K562 (cell line): ENCODE results near the gene TNF. TPM values are rescaled to one million over a fixed set of nuclear protein-coding genes. Genes with fewer than 3 reads are reported as not detected.
A peak's percentile ranks its signal among the peaks of the same experiment; 100 is the strongest.

Experiments used
- HCFC1 ChIP-seq: IDR thresholded peaks from 2 replicates; pipeline ENCODE4 v1.6.1; 2012; ENCODE audit warnings: low read depth, low read length, improper control_type of control experiment
- KDM1A ChIP-seq, 2 experiments: fragments of 450-650 bp; IDR thresholded peaks; 2 replicates each; pipeline ENCODE4 v1.6.1; 2016; ENCODE audit warnings: mild to moderate bottlenecking in 2 of 2
- KLF13 ChIP-seq: fragments of 450-650 bp; IDR thresholded peaks from 2 replicates; pipeline ENCODE4 v1.6.1; 2016; ENCODE audit warnings: missing genetic modification characterization, low read depth, mild to moderate bottlenecking, missing compliant biosample characterization, moderate library complexity, borderline replicate concordance
- LCOR ChIP-seq: sonication (generic); formaldehyde crosslinking; IDR thresholded peaks from 2 replicates; pipeline ENCODE4 v1.8.0; 2022; ENCODE audit warnings: mild to moderate bottlenecking, missing genetic modification reagents
- MEF2A ChIP-seq: IDR thresholded peaks from 2 replicates; pipeline ENCODE4 v1.6.1; 2011; ENCODE audit warnings: low read depth, mild to moderate bottlenecking, low read length, moderate library complexity; ENCODE audit not compliant: control insufficient read depth
- MYC ChIP-seq, 2 experiments: fragments of 250-450 bp in 1 of 2; sonication (Bioruptor Pico) in 1 of 2; IDR thresholded peaks; 2 replicates each; pipeline versions ENCODE4 v1.5.1 to v1.6.1; 2012 to 2021; ENCODE audit warnings: low read depth in 2 of 2, borderline replicate concordance in 1 of 2, improper control_type of control experiment in 1 of 2, low read length in 1 of 2, mild to moderate bottlenecking in 1 of 2, moderate library complexity in 1 of 2
- NBN ChIP-seq: fragments of 450-650 bp; IDR thresholded peaks from 2 replicates; pipeline ENCODE4 v1.6.1; 2016; ENCODE audit warnings: low read depth, mild to moderate bottlenecking
- NRF1 ChIP-seq, 2 experiments: fragments of 450-650 bp; IDR thresholded peaks in 1 of 2; conservative IDR thresholded peaks in 1 of 2; 2 replicates each; pipeline ENCODE4 v1.6.1; 2014; ENCODE audit warnings: mild to moderate bottlenecking in 2 of 2
- RAD21 ChIP-seq, 2 experiments: fragments of 250-450 bp in 1 of 2; fragments of 450-650 bp in 1 of 2; sonication (Bioruptor Pico) in 1 of 2; formaldehyde crosslinking in 1 of 2; IDR thresholded peaks in 1 of 2; conservative IDR thresholded peaks in 1 of 2; 2 replicates each; pipeline versions ENCODE4 v1.4.0 to v1.8.0; 2020 to 2022; ENCODE audit warnings: mild to moderate bottlenecking in 2 of 2, moderate library complexity in 1 of 2
- SRF ChIP-seq, 2 experiments: fragments of 250-450, 450-650 bp in 1 of 2; sonication (Bioruptor Pico) in 1 of 2; sonication (generic) in 1 of 2; formaldehyde crosslinking; IDR thresholded peaks; 2 replicates each; pipeline versions ENCODE4 v1.5.0 to v1.5.1; 2020 to 2022; ENCODE audit warnings: mild to moderate bottlenecking in 1 of 2, missing genetic modification reagents in 1 of 2
- STAG1 ChIP-seq: sonication (generic); formaldehyde crosslinking; IDR thresholded peaks from 2 replicates; pipeline ENCODE4 v1.5.0; 2020; ENCODE audit warnings: missing genetic modification reagents, borderline replicate concordance
- TOE1 ChIP-seq, 2 experiments: fragments of 450-650 bp in 1 of 2; sonication (generic) in 1 of 2; formaldehyde crosslinking in 1 of 2; IDR thresholded peaks; 2 replicates each; pipeline versions ENCODE4 v1.7.1 to v1.8.0; 2016 to 2022; ENCODE audit warnings: borderline replicate concordance in 2 of 2, mild to moderate bottlenecking in 2 of 2, antibody characterized with exemption in 1 of 2, inconsistent platforms in 1 of 2, low read depth in 1 of 2, missing genetic modification reagents in 1 of 2, moderate library complexity in 1 of 2
- YY1 ChIP-seq, 3 experiments: IDR thresholded peaks; 2 replicates each; pipeline ENCODE4 v1.6.1; 2011; ENCODE audit warnings: low read length in 2 of 3, mild to moderate bottlenecking in 2 of 3, moderate library complexity in 2 of 3, borderline replicate concordance in 1 of 3, control low read depth in 1 of 3, low read depth in 1 of 3; ENCODE audit not compliant: insufficient read depth in 3 of 3, insufficient replicate concordance in 2 of 3, control insufficient read depth in 1 of 3, insufficient read length in 1 of 3; ENCODE audit errors: extremely low read depth in 1 of 3
- ZEB2 ChIP-seq: fragments of 450-650 bp; IDR thresholded peaks from 2 replicates; pipeline ENCODE4 v1.6.1; 2016
- ZFP36 ChIP-seq: fragments of 150-350 bp; IDR thresholded peaks from 2 replicates; pipeline ENCODE4 v1.6.1; 2018; ENCODE audit warnings: low read length, low read depth; ENCODE audit not compliant: partially characterized antibody
- polyA plus RNA-seq, 8 experiments: library from polyadenylated mRNA; depleted of rRNA in 4 of 8; stranded (reverse) in 5 of 8; unstranded in 3 of 8; fragments of >200 nt; fragmentation: Nextera tagmentation in 2 of 8; fragmentation: Illumina TruSeq in 1 of 8; extraction: Ambion mirVana in 2 of 8; extraction: Trizol in 1 of 8; gene quantifications; 2 replicates each; pipeline versions ENCODE4 v1.2.1 to v1.2.3, GENCODE V29; 2011 to 2014; ENCODE audit warnings: inconsistent platforms in 1 of 8, missing spikeins in 1 of 8
- total RNA-seq, 7 experiments: library from RNA; depleted of rRNA in 6 of 7; stranded (reverse); fragments of >200 nt in 6 of 7; fragmentation: Illumina TruSeq in 2 of 7; extraction: Trizol in 2 of 7; gene quantifications; 2 replicates each; pipeline versions ENCODE4 v1.2.1 to v1.2.3, GENCODE V29; 2011 to 2021; ENCODE audit warnings: low replicate concordance in 1 of 7
- TF ChIP-seq, protein P1 (sequence below), 3 experiments: fragments of 200-800 bp in 1 of 3; fragments of 250-450 bp in 1 of 3; fragments of 450-650 bp in 1 of 3; sonication (Bioruptor Pico) in 1 of 3; sonication (Bioruptor generic) in 1 of 3; formaldehyde crosslinking in 1 of 3; IDR thresholded peaks; 2 replicates each; pipeline versions ENCODE4 v1.6.1 to v1.8.0; 2016 to 2022; ENCODE audit warnings: mild to moderate bottlenecking in 2 of 3, missing genetic modification characterization in 2 of 3, missing compliant biosample characterization in 1 of 3, moderate library complexity in 1 of 3
- TF ChIP-seq, protein P2 (sequence below): fragments of 450-650 bp; IDR thresholded peaks from 2 replicates; pipeline ENCODE4 v1.6.1; 2016; ENCODE audit warnings: borderline replicate concordance

Gene TNF
- total and polyA plus RNA-seq, 9 of the 15 experiments (the other 6 are each of a cell fraction or from before 2014, with no cell fraction given) = 0.08 to 0.40 TPM; not detected in 7

DNA sequence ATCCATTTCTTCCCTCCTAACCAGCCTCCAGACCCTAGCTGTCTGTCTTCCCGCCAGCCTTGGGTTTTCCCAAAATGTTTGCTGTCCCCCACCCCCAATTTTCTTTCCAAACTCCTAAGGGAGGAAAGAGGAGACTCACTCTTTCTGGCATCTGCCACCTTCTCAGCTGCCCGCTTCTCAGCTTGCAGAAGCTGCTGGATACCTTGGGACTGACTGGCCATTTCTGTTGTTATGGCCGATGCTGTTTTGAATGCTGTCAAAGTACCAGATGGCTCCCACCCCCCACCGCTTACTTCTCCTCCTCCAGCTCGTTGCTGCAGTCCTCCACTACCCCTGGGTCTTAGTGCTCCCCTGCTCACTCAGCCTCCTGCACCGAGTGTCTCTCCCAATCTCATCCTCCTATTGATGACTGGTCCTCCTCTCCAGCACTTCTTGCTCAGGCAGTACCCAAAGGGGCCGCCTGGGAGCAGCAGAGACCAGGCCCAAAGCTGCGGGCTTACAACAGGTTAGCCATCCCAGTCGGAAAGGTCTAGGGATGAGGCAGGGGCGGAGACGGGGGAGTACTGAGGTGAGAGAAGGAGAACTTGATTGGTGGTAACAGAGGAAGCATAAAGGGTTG, 28.9 kb upstream of the TNF start, which contains the start of gene ATP6V1G2 (continued):
- TF ChIP-seq, protein P1, sequence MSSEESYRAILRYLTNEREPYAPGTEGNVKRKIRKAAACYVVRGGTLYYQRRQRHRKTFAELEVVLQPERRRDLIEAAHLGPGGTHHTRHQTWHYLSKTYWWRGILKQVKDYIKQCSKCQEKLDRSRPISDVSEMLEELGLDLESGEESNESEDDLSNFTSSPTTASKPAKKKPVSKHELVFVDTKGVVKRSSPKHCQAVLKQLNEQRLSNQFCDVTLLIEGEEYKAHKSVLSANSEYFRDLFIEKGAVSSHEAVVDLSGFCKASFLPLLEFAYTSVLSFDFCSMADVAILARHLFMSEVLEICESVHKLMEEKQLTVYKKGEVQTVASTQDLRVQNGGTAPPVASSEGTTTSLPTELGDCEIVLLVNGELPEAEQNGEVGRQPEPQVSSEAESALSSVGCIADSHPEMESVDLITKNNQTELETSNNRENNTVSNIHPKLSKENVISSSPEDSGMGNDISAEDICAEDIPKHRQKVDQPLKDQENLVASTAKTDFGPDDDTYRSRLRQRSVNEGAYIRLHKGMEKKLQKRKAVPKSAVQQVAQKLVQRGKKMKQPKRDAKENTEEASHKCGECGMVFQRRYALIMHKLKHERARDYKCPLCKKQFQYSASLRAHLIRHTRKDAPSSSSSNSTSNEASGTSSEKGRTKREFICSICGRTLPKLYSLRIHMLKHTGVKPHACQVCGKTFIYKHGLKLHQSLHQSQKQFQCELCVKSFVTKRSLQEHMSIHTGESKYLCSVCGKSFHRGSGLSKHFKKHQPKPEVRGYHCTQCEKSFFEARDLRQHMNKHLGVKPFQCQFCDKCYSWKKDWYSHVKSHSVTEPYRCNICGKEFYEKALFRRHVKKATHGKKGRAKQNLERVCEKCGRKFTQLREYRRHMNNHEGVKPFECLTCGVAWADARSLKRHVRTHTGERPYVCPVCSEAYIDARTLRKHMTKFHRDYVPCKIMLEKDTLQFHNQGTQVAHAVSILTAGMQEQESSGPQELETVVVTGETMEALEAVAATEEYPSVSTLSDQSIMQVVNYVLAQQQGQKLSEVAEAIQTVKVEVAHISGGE (CRISPR knock-in tag; IDR thresholded peaks at IDR 0.05) = peak in 2 of 3 experiments; percentile 33 to 88; a peak in 2 of 6 replicates
- peak; percentile 92 for TF ChIP-seq STAG1 (CRISPR knock-in tag)
- peak; percentile 50; the same call in 1 of the 2 replicates for TF ChIP-seq HCFC1
- TF ChIP-seq NRF1 (conservative IDR thresholded peaks at IDR 0.05 in 1 of 2, IDR thresholded peaks at IDR 0.05 in 1 of 2) = peak; percentile 41 to 51; a peak in 3 of 4 replicates
- peak; percentile 88 for TF ChIP-seq ZEB2
- no peak for TF ChIP-seq MEF2A
- peak; percentile 99 to 100 for TF ChIP-seq RAD21 (CRISPR knock-in tag; conservative IDR thresholded peaks at IDR 0.05 in 1 of 2, IDR thresholded peaks at IDR 0.05 in 1 of 2)
- TF ChIP-seq YY1 (IDR thresholded peaks at IDR 0.05; ENCODE audit: borderline replicate concordance in 1 of 3, control insufficient read depth in 1 of 3, extremely low read depth in 1 of 3, insufficient read depth in 3 of 3, insufficient read length in 1 of 3, insufficient replicate concordance in 2 of 3, low read depth in 1 of 3, low read length in 2 of 3) = peak in 2 of 3 experiments; percentile 46 to 54
- TF ChIP-seq, protein P2, sequence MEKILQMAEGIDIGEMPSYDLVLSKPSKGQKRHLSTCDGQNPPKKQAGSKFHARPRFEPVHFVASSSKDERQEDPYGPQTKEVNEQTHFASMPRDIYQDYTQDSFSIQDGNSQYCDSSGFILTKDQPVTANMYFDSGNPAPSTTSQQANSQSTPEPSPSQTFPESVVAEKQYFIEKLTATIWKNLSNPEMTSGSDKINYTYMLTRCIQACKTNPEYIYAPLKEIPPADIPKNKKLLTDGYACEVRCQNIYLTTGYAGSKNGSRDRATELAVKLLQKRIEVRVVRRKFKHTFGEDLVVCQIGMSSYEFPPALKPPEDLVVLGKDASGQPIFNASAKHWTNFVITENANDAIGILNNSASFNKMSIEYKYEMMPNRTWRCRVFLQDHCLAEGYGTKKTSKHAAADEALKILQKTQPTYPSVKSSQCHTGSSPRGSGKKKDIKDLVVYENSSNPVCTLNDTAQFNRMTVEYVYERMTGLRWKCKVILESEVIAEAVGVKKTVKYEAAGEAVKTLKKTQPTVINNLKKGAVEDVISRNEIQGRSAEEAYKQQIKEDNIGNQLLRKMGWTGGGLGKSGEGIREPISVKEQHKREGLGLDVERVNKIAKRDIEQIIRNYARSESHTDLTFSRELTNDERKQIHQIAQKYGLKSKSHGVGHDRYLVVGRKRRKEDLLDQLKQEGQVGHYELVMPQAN = no peak
- peak; percentile 67; the same call in 1 of the 2 replicates for TF ChIP-seq LCOR
- TF ChIP-seq MYC (IDR thresholded peaks at IDR 0.05; ENCODE audit: low read depth, low read length) = peak; percentile 52; the same call in 1 of the 2 replicates
- TF ChIP-seq MYC (CRISPR knock-in tag; IDR thresholded peaks at IDR 0.05; ENCODE audit: borderline replicate concordance, low read depth) = no peak
- TF ChIP-seq ZFP36 = peak; percentile 42
- TF ChIP-seq SRF (CRISPR knock-in tag; IDR thresholded peaks at IDR 0.05) = 0 out of 4 replicates have a peak, but pooled peaks of 1 of the 2 experiments have one; percentile 26
- 0 out of 2 replicates have a peak, but pooled peaks have one; percentile 43 for TF ChIP-seq KLF13 (tag)
- peak; percentile 18 for TF ChIP-seq NBN
- peak; percentile 16; the same call in 1 of the 2 replicates for TF ChIP-seq TOE1 (IDR thresholded peaks at IDR 0.05; ENCODE audit: borderline replicate concordance)
- no peak for TF ChIP-seq TOE1 (CRISPR knock-in tag; IDR thresholded peaks at IDR 0.05; ENCODE audit: borderline replicate concordance, low read depth)
- peak in 1 of 2 experiments; percentile 84; a peak in 2 of 4 replicates for TF ChIP-seq KDM1A (IDR thresholded peaks at IDR 0.05)
